K562 (cell line): ENCODE results near the gene ASCC1.

Experiments used
- CAMTA2 ChIP-seq: fragments of 250-450 bp; sonication (Bioruptor Pico); conservative IDR thresholded peaks from 2 replicates; pipeline ENCODE4 v1.5.1; 2022
- CBX5 ChIP-seq: IDR thresholded peaks from 2 replicates; pipeline ENCODE4 v1.6.1; 2014; ENCODE audit warnings: low read depth, borderline replicate concordance
- CHD4 ChIP-seq: fragments of 200-600 bp; sonication (generic); IDR thresholded peaks from 3 replicates; pipeline ENCODE4 v1.6.1; 2012; ENCODE audit warnings: low read depth, mild to moderate bottlenecking, mixed read lengths, low read length, inconsistent platforms; ENCODE audit not compliant: insufficient read depth, insufficient replicate concordance, poor library complexity, severe bottlenecking
- CTCF ChIP-seq, 3 experiments: IDR thresholded peaks in 2 of 3; conservative IDR thresholded peaks in 1 of 3; 2 replicates each; pipeline ENCODE4 v1.5.1; 2011 to 2012; ENCODE audit warnings: low read length in 3 of 3, mild to moderate bottlenecking in 3 of 3, control low read depth in 2 of 3, improper control_type of control experiment in 1 of 3, inconsistent platforms in 1 of 3, low read depth in 1 of 3, mixed read lengths in 1 of 3, moderate library complexity in 1 of 3; ENCODE audit not compliant: insufficient read depth in 2 of 3
- EHMT2 ChIP-seq: fragments of 450-650 bp; IDR thresholded peaks from 2 replicates; pipeline ENCODE4 v1.6.1; 2018; ENCODE audit warnings: antibody characterized with exemption
- EP300 ChIP-seq: IDR thresholded peaks from 2 replicates; pipeline ENCODE4 v1.6.1; 2012; ENCODE audit warnings: low read length, improper control_type of control experiment
- FOXA1 ChIP-seq: fragments of 450-650 bp; IDR thresholded peaks from 2 replicates; pipeline ENCODE4 v1.6.1; 2016; ENCODE audit warnings: mild to moderate bottlenecking, borderline replicate concordance
- GTF2F1 ChIP-seq: IDR thresholded peaks from 2 replicates; pipeline ENCODE4 v1.6.1; 2011; ENCODE audit warnings: low read depth, low read length, improper control_type of control experiment
- GTF3C2 ChIP-seq: IDR thresholded peaks from 3 replicates; pipeline ENCODE4 v1.6.1; 2011; ENCODE audit warnings: borderline replicate concordance, mild to moderate bottlenecking, moderate library complexity; ENCODE audit not compliant: insufficient read length; ENCODE audit errors: extremely low read depth
- IRF9 ChIP-seq: fragments of 450-650 bp; IDR thresholded peaks from 2 replicates; pipeline ENCODE4 v1.6.1; 2016; ENCODE audit warnings: missing biosample characterization, missing genetic modification characterization
- NFIC ChIP-seq: fragments of 450-650 bp; IDR thresholded peaks from 2 replicates; pipeline ENCODE4 v1.6.1; 2017; ENCODE audit warnings: mild to moderate bottlenecking, inconsistent platforms
- NFIX ChIP-seq: fragments of 250-450 bp; sonication (Bioruptor Pico); IDR thresholded peaks from 2 replicates; pipeline ENCODE4 v1.4.0; 2020; ENCODE audit warnings: low read depth, mild to moderate bottlenecking, moderate library complexity
- ZNF311 ChIP-seq: fragments of 250-450 bp; sonication (Bioruptor Pico); IDR thresholded peaks from 2 replicates; pipeline ENCODE4 v1.4.0; 2020; ENCODE audit warnings: mild to moderate bottlenecking, moderate library complexity
- ZNF740 ChIP-seq, 3 experiments: fragments of 200-800 bp in 1 of 3; sonication (Bioruptor generic) in 1 of 3; sonication (generic) in 1 of 3; formaldehyde crosslinking in 1 of 3; IDR thresholded peaks; 2 replicates each; pipeline versions ENCODE4 v1.6.1 to v1.8.0; 2016 to 2022; ENCODE audit warnings: mild to moderate bottlenecking in 2 of 3, missing compliant biosample characterization in 2 of 3, missing genetic modification characterization in 2 of 3, missing genetic modification reagents in 1 of 3

GRCh38 chr10:72061491-72061890, 154.6 kb downstream of the ASCC1 start:
- TF ChIP-seq CTCF (IDR thresholded peaks at IDR 0.05 in 2 of 3, conservative IDR thresholded peaks at IDR 0.05 in 1 of 3; ENCODE audit: insufficient read depth in 2 of 3, low read depth in 1 of 3, low read length in 3 of 3) (peak; percentile 68 to 83 (median 71)), EHMT2 (no peak), EP300 (no peak), FOXA1 (no peak), GTF2F1 (no peak), CHD4 (no peak), NFIC (no peak), CAMTA2 (CRISPR knock-in tag) (no peak), CBX5 (no peak), NFIX (CRISPR knock-in tag) (no peak), ZNF740 (CRISPR knock-in tag; IDR thresholded peaks at IDR 0.05) (no peak; the same call in 1 of the 2 replicates), ZNF740 (tag; IDR thresholded peaks at IDR 0.05) (no peak), IRF9 (no peak), GTF3C2 (no peak), ZNF311 (CRISPR knock-in tag) (no peak)
